CD8-positive, alpha-beta memory T cell (primary cell): ENCODE results near the gene RIC8B. TPM values are rescaled to one million over a fixed set of nuclear protein-coding genes. Genes with fewer than 3 reads are reported as not detected.
A peak's percentile ranks its signal among the peaks of the same experiment; 100 is the strongest.

Experiments
- CTCF ChIA-PET: fragments of 350-600 bp; sonication (Branson Sonifier 250); formaldehyde crosslinking; loops from one replicate; lab custom pipeline; 2021; ENCODE audit warnings: antibody characterized with exemption; lab: Charles Lee
- POLR2A ChIA-PET: fragments of 350-600 bp; sonication (Branson Sonifier 250); formaldehyde crosslinking; loops from one replicate; lab custom pipeline; 2021; ENCODE audit warnings: antibody characterized with exemption; lab: Charles Lee
- DNase-seq, 5 donors: peaks; one replicate each; pipeline versions ENCODE4 v3.0.0 to v3.0.0-alpha.2; 2020 to 2022; ENCODE audit warnings: mixed read lengths in 1 of 5
- H3K27ac ChIP-seq: one replicate; pipeline ENCODE4 v1.7.0; 2013; ENCODE audit warnings: low read depth, mild to moderate bottlenecking, low read length, moderate library complexity
- H3K27me3 ChIP-seq: 2 replicates; pipeline ENCODE4 v1.7.0; 2013; ENCODE audit warnings: low read length, mild to moderate bottlenecking; ENCODE audit not compliant: insufficient read depth, poor library complexity, severe bottlenecking
- H3K36me3 ChIP-seq: 2 replicates; pipeline ENCODE4 v1.7.0; 2013; ENCODE audit warnings: mild to moderate bottlenecking, low read length, moderate library complexity; ENCODE audit not compliant: insufficient read depth
- H3K4me1 ChIP-seq: 2 replicates; pipeline ENCODE4 v1.7.0; 2013; ENCODE audit warnings: mild to moderate bottlenecking, low read length, moderate library complexity; ENCODE audit not compliant: insufficient read depth
- H3K4me3 ChIP-seq: 2 replicates; pipeline ENCODE4 v1.7.0; 2013; ENCODE audit warnings: mild to moderate bottlenecking, low read length
- H3K9me3 ChIP-seq: 2 replicates; pipeline ENCODE4 v1.7.0; 2013; ENCODE audit warnings: mild to moderate bottlenecking, low read length
- H3K27ac Mint-ChIP-seq, 8 donors: one replicate each; pipeline ENCODE4 v1.8.0; 2020 to 2021; ENCODE audit warnings: mixed read lengths in 8 of 8, mild to moderate bottlenecking in 6 of 8, inconsistent platforms in 3 of 8, moderate library complexity in 3 of 8
- H3K27me3 Mint-ChIP-seq, 2 donors: one replicate each; pipeline ENCODE4 v1.8.0; 2020 to 2021; ENCODE audit warnings: mixed read lengths in 2 of 2, mild to moderate bottlenecking in 1 of 2, moderate library complexity in 1 of 2
- H3K36me3 Mint-ChIP-seq, 3 donors: one replicate each; pipeline ENCODE4 v1.8.0; 2020 to 2021; ENCODE audit warnings: mixed read lengths in 3 of 3, inconsistent platforms in 1 of 3, mild to moderate bottlenecking in 1 of 3
- H3K4me1 Mint-ChIP-seq, 3 donors: one replicate each; pipeline ENCODE4 v1.8.0; 2020 to 2021; ENCODE audit warnings: mixed read lengths in 3 of 3, inconsistent platforms in 1 of 3, mild to moderate bottlenecking in 1 of 3
- H3K4me3 Mint-ChIP-seq, 7 donors: one replicate each; pipeline ENCODE4 v1.8.0; 2020 to 2021; ENCODE audit warnings: mixed read lengths in 7 of 7, mild to moderate bottlenecking in 6 of 7, moderate library complexity in 4 of 7, inconsistent platforms in 2 of 7
- H3K9me3 Mint-ChIP-seq, 5 donors: one replicate each; pipeline ENCODE4 v1.8.0; 2020 to 2022; ENCODE audit warnings: mixed read lengths in 5 of 5, mild to moderate bottlenecking in 3 of 5, moderate library complexity in 2 of 5, inconsistent platforms in 1 of 5
- polyA plus RNA-seq: library from polyadenylated mRNA; unstranded; fragments of 300-500 nt; fragmentation: Illumina TruSeq; gene quantifications from one replicate; pipeline ENCODE4 v1.2.3, GENCODE V29; 2021
- total RNA-seq, 2 experiments: library from RNA; stranded (reverse); gene quantifications; one replicate each; pipeline ENCODE4 v1.2.3, GENCODE V29; 2021

RIC8B gene
- total and polyA plus RNA-seq, 3 experiments from 2014 or later, result 9.9 to 11.2 (median 10.2) TPM

DNA sequence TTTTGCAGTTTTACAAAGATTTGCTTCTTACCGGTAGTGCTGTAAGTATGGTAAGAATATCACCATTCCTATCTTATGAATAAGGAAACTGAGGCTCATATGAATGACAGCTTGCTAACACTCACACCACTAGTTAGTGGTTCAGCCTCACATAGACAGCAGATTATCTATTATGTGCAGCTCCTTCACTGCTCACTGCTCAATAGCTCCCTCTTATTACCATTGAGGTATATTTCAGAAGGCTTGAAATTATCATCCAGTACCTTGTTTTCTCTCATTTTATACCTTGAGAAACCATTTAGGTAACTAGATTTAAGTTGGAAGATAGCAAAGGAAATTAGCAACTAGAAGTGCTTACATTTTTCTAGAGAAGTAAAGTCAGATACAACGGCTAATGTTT lies 15.5 kb downstream of the RIC8B start:
- H3K27me3 ChIP-seq, result no peaks in the 10 kb centered on the region
- H3K36me3 ChIP-seq, result peaks cover 4% of the 10 kb centered on the region
- H3K4me3 Mint-ChIP-seq, result no peak overlapping the region
- H3K27ac Mint-ChIP-seq, result no peak overlapping the region
- CTCF ChIA-PET, result no interaction called here
- no peaks in the 10 kb centered on the region for H3K4me1 ChIP-seq
- DNase-seq, result no peak
- H3K4me3 ChIP-seq, result no peak overlapping the region
- H3K9me3 Mint-ChIP-seq, result peaks cover 0 to 1% (median 0%) of the 10 kb centered on the region in 5 donors
- peaks cover 2 to 22% (median 6%) of the 10 kb centered on the region in 3 donors for H3K4me1 Mint-ChIP-seq
- no peaks in the 10 kb centered on the region for H3K27me3 Mint-ChIP-seq
- peaks cover 21 to 58% (median 27%) of the 10 kb centered on the region in 3 donors for H3K36me3 Mint-ChIP-seq
- POLR2A ChIA-PET, result no interaction called here
- H3K9me3 ChIP-seq, result no peaks in the 10 kb centered on the region
- no peak overlapping the region for H3K27ac ChIP-seq

DNA sequence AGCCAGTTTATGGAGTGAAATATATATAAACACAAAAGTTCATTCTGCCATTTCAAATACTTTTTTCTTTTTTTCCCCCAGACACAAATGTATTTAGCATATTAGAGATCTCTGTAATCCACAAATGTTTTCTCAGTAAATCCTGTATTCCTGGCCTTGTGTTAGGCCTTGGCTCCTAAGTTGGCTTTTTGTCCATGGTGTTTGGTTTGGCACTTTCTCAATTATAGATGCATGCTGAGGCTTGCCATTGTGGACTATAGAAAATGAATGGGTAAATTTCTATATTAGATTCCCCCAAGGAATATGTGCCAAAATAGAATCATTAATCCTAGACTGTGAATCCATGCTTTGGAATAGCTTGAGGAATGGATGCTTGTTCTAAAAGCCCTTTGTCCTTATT lies 17.0 kb downstream of the RIC8B start:
- Histone ChIP-seq H3K4me1 (no peaks in the 10 kb centered on the region), H3K27me3 (no peaks in the 10 kb centered on the region), H3K27ac (no peak overlapping the region), H3K4me3 (no peak overlapping the region), H3K9me3 (no peaks in the 10 kb centered on the region), H3K36me3 (peaks cover 4% of the 10 kb centered on the region)
- Mint-ChIP-seq H3K36me3 (peaks cover 16 to 48% (median 22%) of the 10 kb centered on the region in 3 donors), H3K27ac (no peak overlapping the region), H3K27me3 (no peaks in the 10 kb centered on the region), H3K9me3 (peaks cover 0 to 1% (median 0%) of the 10 kb centered on the region in 5 donors), H3K4me3 (no peak overlapping the region), H3K4me1 (peaks cover 0 to 19% (median 4%) of the 10 kb centered on the region in 3 donors)
- ChIA-PET POLR2A (no interaction called here), CTCF (no interaction called here)
- DNase-seq, result no peak

DNA sequence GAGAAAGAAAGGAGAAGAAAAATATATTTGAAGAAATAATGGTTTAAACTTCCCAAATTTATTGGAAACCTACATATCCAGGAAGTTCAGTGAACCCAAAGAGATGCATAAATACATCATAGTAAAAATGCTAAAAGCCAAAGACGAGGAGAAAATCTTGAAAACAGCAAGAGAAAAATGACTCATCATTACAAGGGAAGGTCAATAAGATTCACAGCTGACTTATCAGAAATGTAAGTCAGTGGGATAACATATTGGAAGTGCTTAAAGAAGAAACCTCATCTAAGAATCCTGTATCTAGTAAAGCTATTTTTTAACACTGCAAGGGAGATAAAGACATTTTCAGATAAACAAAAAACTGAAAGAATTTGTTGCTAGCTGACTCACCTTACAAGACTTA lies 19.9 kb downstream of the RIC8B start:
- POLR2A ChIA-PET, result no interaction called here
- peaks cover 0 to 11% (median 2%) of the 10 kb centered on the region in 3 donors for H3K4me1 Mint-ChIP-seq
- H3K27me3 ChIP-seq, result no peaks in the 10 kb centered on the region
- H3K4me3 ChIP-seq, result no peak overlapping the region
- H3K9me3 ChIP-seq, result no peaks in the 10 kb centered on the region
- no peaks in the 10 kb centered on the region for H3K4me1 ChIP-seq
- CTCF ChIA-PET, result no interaction called here
- H3K36me3 ChIP-seq, result peaks cover 4% of the 10 kb centered on the region
- DNase-seq, result no peak
- H3K9me3 Mint-ChIP-seq, result no peaks in the 10 kb centered on the region
- peaks cover 15 to 37% (median 24%) of the 10 kb centered on the region in 3 donors for H3K36me3 Mint-ChIP-seq
- H3K27ac Mint-ChIP-seq, result no peak overlapping the region
- no peak overlapping the region for H3K27ac ChIP-seq
- H3K27me3 Mint-ChIP-seq, result no peaks in the 10 kb centered on the region
- no peak overlapping the region for H3K4me3 Mint-ChIP-seq

DNA sequence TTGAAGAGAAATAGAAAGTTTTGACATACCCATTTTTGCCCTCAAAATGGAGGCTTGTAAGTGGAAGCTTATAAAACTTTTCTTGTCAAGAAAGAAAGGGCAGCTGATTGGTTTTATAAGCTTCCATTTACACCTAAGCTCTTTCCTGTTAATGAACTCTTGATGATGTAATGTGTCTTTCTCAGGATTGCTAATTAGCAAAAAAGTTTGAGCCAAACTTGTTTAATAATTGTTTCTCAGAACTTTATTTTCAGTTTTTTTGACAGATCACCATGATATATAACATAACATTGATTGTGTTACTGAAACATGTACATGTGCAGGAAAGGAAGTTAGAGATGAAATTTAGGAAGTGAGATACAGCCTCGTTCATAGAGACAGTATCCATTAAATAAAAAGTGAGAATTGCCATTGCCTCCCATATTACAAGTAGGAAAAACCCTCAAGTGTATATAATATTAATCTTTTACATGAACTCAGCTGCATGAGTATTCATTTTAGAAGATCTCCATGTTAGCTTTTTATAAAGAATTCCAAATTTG lies 26.8 kb downstream of the RIC8B start:
- Mint-ChIP-seq H3K9me3 (no peaks in the 10 kb centered on the region), H3K36me3 (peaks cover 0 to 31% (median 20%) of the 10 kb centered on the region in 3 donors), H3K4me1 (peaks cover 0 to 12% (median 2%) of the 10 kb centered on the region in 3 donors), H3K4me3 (no peak overlapping the region), H3K27ac (peak overlapping the region in 1 of 8 donors; percentile 29), H3K27me3 (no peaks in the 10 kb centered on the region)
- H3K27me3 ChIP-seq, result no peaks in the 10 kb centered on the region
- peaks cover 5% of the 10 kb centered on the region for H3K36me3 ChIP-seq
- no peak for DNase-seq
- ChIA-PET CTCF (no interaction called here), POLR2A (no interaction called here)
- H3K9me3 ChIP-seq, result no peaks in the 10 kb centered on the region
- no peak overlapping the region for H3K27ac ChIP-seq
- H3K4me3 ChIP-seq, result no peak overlapping the region
- no peaks in the 10 kb centered on the region for H3K4me1 ChIP-seq

DNA sequence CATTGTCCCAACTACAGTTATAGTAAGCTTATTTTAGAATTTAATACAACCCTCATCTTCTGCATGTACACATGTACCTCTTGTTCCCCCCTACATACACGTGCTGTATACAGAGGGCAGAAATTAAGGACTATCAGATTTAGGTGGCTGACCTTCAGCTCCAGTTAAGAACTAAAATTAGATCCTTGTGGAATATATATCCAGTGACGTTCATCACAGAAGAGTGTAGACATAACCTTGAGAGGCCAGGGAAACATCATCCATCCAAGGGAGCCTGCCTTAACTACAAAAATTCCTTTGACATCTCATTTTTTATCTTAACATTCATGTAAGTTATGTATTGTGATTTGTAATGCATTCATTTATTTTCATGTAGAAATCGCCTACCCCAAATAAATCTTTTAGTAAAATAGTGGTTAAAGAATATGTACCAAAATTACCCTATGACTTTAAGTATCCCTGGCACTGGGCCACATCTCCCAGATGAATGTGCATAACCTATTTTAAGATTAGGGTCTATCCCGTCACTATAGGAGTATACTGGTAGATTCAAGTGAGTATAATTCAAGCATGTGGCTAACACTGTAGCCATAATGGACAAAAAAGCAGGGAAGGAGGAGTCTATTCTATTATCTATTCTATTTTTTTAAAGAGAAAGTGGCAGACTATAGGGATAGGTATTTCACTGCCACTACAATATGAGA lies 27.5 kb downstream of the RIC8B start:
- peaks cover 5% of the 10 kb centered on the region for H3K36me3 ChIP-seq
- no peaks in the 10 kb centered on the region for H3K9me3 ChIP-seq
- Mint-ChIP-seq H3K4me1 (peaks cover 0 to 12% (median 2%) of the 10 kb centered on the region in 3 donors), H3K27ac (peak overlapping the region in 1 of 8 donors; percentile 35), H3K36me3 (peaks cover 0 to 35% (median 22%) of the 10 kb centered on the region in 3 donors), H3K27me3 (no peaks in the 10 kb centered on the region), H3K4me3 (no peak overlapping the region), H3K9me3 (no peaks in the 10 kb centered on the region)
- H3K27me3 ChIP-seq, result no peaks in the 10 kb centered on the region
- no peak overlapping the region for H3K27ac ChIP-seq
- ChIA-PET POLR2A (no interaction called here), CTCF (interaction anchor here (0.7 kb wide), 1 partner anchor 8 kb away, joined by 3 read pairs; no protein-coding TSS in a partner anchor)
- no peak for DNase-seq
- H3K4me3 ChIP-seq, result no peak overlapping the region
- H3K4me1 ChIP-seq, result no peaks in the 10 kb centered on the region

DNA sequence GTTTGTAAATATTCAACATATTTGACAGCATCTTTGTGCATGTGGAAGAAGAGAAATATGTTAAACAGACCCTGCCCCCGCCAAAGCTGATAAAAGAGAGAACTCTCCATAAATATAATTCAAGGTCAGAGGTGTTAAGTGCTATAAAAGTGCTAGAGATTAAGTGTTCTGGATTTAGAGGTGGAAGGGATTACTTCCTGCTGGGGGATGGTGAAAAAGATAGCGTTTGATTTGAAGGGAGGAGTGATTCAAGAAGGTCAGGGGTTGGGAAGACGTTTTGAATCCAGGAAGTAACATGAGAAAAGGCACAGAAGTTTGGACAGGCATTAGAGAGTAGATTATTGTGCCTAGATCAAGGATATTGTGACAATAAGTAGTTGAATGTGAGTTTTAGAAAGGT lies 30.2 kb downstream of the RIC8B start:
- H3K36me3 Mint-ChIP-seq, result peaks cover 0 to 28% (median 11%) of the 10 kb centered on the region in 3 donors
- H3K9me3 Mint-ChIP-seq, result no peaks in the 10 kb centered on the region
- peaks cover 0 to 11% (median 2%) of the 10 kb centered on the region in 3 donors for H3K4me1 Mint-ChIP-seq
- CTCF ChIA-PET, result no interaction called here
- H3K4me3 Mint-ChIP-seq, result no peak overlapping the region
- H3K27ac Mint-ChIP-seq, result peak overlapping the region in 2 of 8 donors; percentile 9 to 57
- H3K4me1 ChIP-seq, result no peaks in the 10 kb centered on the region
- H3K27ac ChIP-seq, result peak overlapping the region; percentile 0
- no peak for DNase-seq
- peaks cover 5% of the 10 kb centered on the region for H3K36me3 ChIP-seq
- no peak overlapping the region for H3K4me3 ChIP-seq
- POLR2A ChIA-PET, result no interaction called here
- no peaks in the 10 kb centered on the region for H3K27me3 ChIP-seq
- H3K9me3 ChIP-seq, result no peaks in the 10 kb centered on the region
- H3K27me3 Mint-ChIP-seq, result no peaks in the 10 kb centered on the region

DNA sequence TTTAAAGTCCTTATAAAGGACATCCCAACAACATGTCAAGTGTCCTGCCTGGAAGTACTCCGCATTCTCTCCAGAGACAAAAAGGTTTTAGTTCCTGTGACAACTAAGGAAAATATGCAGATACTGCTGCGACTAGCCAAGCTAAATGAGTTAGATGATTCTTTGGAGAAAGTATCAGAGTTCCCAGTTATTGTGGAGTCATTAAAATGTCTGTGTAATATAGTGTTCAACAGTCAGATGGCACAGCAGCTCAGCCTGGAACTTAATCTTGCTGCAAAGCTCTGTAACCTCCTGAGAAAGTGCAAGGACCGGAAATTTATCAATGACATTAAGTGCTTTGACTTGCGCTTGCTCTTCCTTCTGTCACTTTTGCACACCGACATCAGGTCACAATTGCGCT lies 40.2 kb downstream of the RIC8B start:
- H3K9me3 Mint-ChIP-seq, result no peaks in the 10 kb centered on the region
- H3K27me3 ChIP-seq, result no peaks in the 10 kb centered on the region
- H3K36me3 Mint-ChIP-seq, result peaks cover 0 to 35% (median 14%) of the 10 kb centered on the region in 3 donors
- no peaks in the 10 kb centered on the region for H3K9me3 ChIP-seq
- H3K27me3 Mint-ChIP-seq, result no peaks in the 10 kb centered on the region
- H3K27ac ChIP-seq, result no peak overlapping the region
- H3K36me3 ChIP-seq, result peaks cover 11% of the 10 kb centered on the region
- no peak overlapping the region for H3K4me3 ChIP-seq
- CTCF ChIA-PET, result interaction anchor here (0.9 kb wide), 1 partner anchor 66 kb away, joined by 3 read pairs; no protein-coding TSS in a partner anchor
- no peaks in the 10 kb centered on the region for H3K4me1 ChIP-seq
- DNase-seq, result no peak
- H3K27ac Mint-ChIP-seq, result no peak overlapping the region
- H3K4me3 Mint-ChIP-seq, result no peak overlapping the region
- no peaks in the 10 kb centered on the region for H3K4me1 Mint-ChIP-seq
- POLR2A ChIA-PET, result no interaction called here

DNA sequence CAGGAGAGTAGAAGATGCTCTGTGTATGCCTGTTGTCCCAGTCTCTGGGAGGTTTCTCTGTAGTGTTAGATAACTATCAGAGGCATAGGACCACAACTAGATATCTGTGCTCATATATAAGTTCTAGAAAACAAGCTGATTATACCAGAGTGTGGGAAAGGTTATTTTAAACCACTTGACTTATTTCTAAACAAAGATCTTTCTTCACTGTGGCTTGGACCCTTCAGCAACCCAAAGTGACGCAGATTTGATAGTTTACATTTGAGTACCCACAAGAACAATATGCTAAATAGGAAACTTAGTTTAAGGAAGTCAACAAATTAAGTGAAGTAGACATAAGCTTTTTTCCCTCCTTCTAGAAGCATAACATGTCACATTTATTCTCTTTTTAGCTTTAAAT lies 41.3 kb downstream of the RIC8B start:
- Histone ChIP-seq H3K27me3 (no peaks in the 10 kb centered on the region), H3K9me3 (no peaks in the 10 kb centered on the region), H3K27ac (no peak overlapping the region), H3K36me3 (peaks cover 11% of the 10 kb centered on the region), H3K4me1 (no peaks in the 10 kb centered on the region), H3K4me3 (no peak overlapping the region)
- Mint-ChIP-seq H3K27me3 (no peaks in the 10 kb centered on the region), H3K9me3 (no peaks in the 10 kb centered on the region), H3K27ac (no peak overlapping the region), H3K4me3 (no peak overlapping the region), H3K36me3 (peaks cover 0 to 36% (median 14%) of the 10 kb centered on the region in 3 donors), H3K4me1 (peaks cover 0 to 6% (median 0%) of the 10 kb centered on the region in 3 donors)
- POLR2A ChIA-PET, result no interaction called here
- DNase-seq, result no peak
- CTCF ChIA-PET, result no interaction called here
